Mesendoderm (in vitro differentiated cells): ENCODE results near the gene RMDN3.

Source experiments
- DNase-seq: peaks from one replicate; pipeline ENCODE4 v3.0.0; 2013
- H2AK5ac ChIP-seq: 2 replicates; pipeline ENCODE4 v1.6.1; 2013; ENCODE audit warnings: low read length, inconsistent platforms
- H2BK120ac ChIP-seq: 2 replicates; pipeline ENCODE4 v1.6.1; 2013; ENCODE audit warnings: low read depth, mild to moderate bottlenecking, low read length, moderate library complexity, mixed read lengths
- H2BK15ac ChIP-seq: replicated peaks from 2 replicates; pipeline ENCODE4 v1.6.1; 2013; ENCODE audit warnings: low read depth, mild to moderate bottlenecking, moderate library complexity
- H2BK5ac ChIP-seq: 2 replicates; pipeline ENCODE4 v1.6.1; 2013; ENCODE audit warnings: low read length, inconsistent platforms
- H3K18ac ChIP-seq: 2 replicates; pipeline ENCODE4 v1.6.1; 2013; ENCODE audit warnings: mild to moderate bottlenecking, low read length, mixed read lengths
- H3K23ac ChIP-seq: one replicate; pipeline ENCODE4 v1.6.1; 2013; ENCODE audit warnings: low read length
- H3K27ac ChIP-seq: 2 replicates; pipeline ENCODE4 v1.5.1; 2013; ENCODE audit warnings: low read depth, mild to moderate bottlenecking, inconsistent platforms, low read length, moderate library complexity
- H3K27me3 ChIP-seq: 2 replicates; pipeline ENCODE4 v1.6.1; 2013; ENCODE audit warnings: low read length, control low read depth, mild to moderate bottlenecking, inconsistent platforms; ENCODE audit not compliant: insufficient read depth, poor library complexity
- H3K36me3 ChIP-seq: 2 replicates; pipeline ENCODE4 v1.6.1; 2013; ENCODE audit warnings: low read length, inconsistent platforms; ENCODE audit not compliant: control insufficient read depth, insufficient read depth
- H3K4ac ChIP-seq: one replicate; pipeline ENCODE4 v1.6.1; 2013; ENCODE audit warnings: low read depth, mild to moderate bottlenecking, low read length, moderate library complexity
- H3K4me1 ChIP-seq: 2 replicates; pipeline ENCODE4 v1.6.1; 2013; ENCODE audit warnings: low read depth, low read length, inconsistent platforms; ENCODE audit not compliant: control insufficient read depth
- H3K4me2 ChIP-seq: 2 replicates; pipeline ENCODE4 v1.6.1; 2013; ENCODE audit warnings: low read length
- H3K4me3 ChIP-seq: 2 replicates; pipeline ENCODE4 v1.5.1; 2013; ENCODE audit warnings: mild to moderate bottlenecking, low read length
- H3K56ac ChIP-seq: one replicate; pipeline ENCODE4 v1.6.1; 2013; ENCODE audit warnings: low read length
- H3K79me1 ChIP-seq: 2 replicates; pipeline ENCODE4 v1.6.1; 2013; ENCODE audit warnings: low read length, inconsistent platforms
- H3K79me2 ChIP-seq: 2 replicates; pipeline ENCODE4 v1.6.1; 2013; ENCODE audit warnings: mild to moderate bottlenecking, low read length; ENCODE audit not compliant: control insufficient read depth, insufficient read depth
- H3K9ac ChIP-seq: 2 replicates; pipeline ENCODE4 v1.6.1; 2013; ENCODE audit warnings: low read length, inconsistent platforms
- H4K5ac ChIP-seq: one replicate; pipeline ENCODE4 v1.6.1; 2013; ENCODE audit warnings: low read length
- H4K8ac ChIP-seq: one replicate; pipeline ENCODE4 v1.6.1; 2013; ENCODE audit warnings: low read depth, mild to moderate bottlenecking, control low read depth, low read length, moderate library complexity
- WGBS: extraction: QIAGEN DNeasy Blood & Tissue Kit; methylation state at CpG from one replicate; pipeline ENCODE4 v1.1.7; 2013; ENCODE audit warnings: low lambda C conversion rate, missing lambda C conversion rate; ENCODE audit not compliant: insufficient coverage; ENCODE audit errors: extremely low coverage; 5-methylcytosine and 5-hydroxymethylcytosine counted together

Gene RMDN3

DNA sequence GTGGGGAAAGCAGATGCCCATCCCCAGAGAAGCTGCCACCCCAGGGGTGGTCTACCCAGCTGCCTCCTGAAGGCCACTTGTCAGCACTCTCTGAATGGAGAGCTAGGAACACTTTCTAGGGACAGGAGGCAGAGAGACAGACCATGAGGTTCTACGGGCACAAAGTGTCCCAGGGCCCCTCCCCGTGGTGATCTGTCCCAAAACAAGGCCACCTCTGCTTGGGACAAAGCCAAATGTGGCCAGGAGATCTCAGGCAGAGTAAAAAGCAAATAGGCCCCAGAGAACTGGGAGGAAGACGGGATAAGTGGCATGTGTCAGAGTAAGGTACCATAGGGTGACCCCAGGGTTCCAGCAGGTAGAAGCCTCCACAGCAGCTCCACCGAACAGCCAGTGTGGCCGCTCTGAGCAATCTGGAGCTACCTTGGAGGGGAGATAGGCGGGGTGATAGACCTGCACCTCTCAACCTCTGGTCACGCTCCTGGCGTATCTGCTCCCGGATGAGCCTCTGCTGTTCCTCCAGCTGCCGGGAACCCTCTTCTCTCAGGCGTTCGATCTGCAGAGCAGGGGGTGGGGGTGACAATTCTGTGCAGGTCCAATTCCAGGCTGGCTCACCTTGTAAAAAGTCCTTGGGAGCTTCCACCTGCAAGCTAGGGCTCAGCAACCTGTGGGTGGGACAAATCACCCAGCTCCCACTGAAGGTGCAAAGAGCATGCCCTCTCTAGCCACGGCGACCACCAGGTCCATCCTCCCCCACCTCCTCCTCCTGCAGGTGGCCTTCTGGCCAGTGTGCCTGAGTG, 20.9 kb upstream of the RMDN3 start:
- H2AK5ac ChIP-seq: no peak overlapping the region
- H2BK120ac ChIP-seq: no peak overlapping the region
- no peak overlapping the region for H4K5ac ChIP-seq
- no peak overlapping the region for H3K56ac ChIP-seq
- DNase-seq: no peak
- H3K4ac ChIP-seq: no peak overlapping the region
- no peaks in the 10 kb centered on the region for H3K79me1 ChIP-seq
- no peak overlapping the region for H4K8ac ChIP-seq
- H3K27ac ChIP-seq: no peak overlapping the region
- no peak overlapping the region for H3K23ac ChIP-seq
- no peaks in the 10 kb centered on the region for H3K79me2 ChIP-seq
- H3K18ac ChIP-seq: no peak overlapping the region
- WGBS: no CpG with 5 or more reads among the region's 14 CpGs
- no peak overlapping the region for H2BK5ac ChIP-seq
- H3K9ac ChIP-seq: no peak overlapping the region
- H3K36me3 ChIP-seq: peaks cover 5% of the 10 kb centered on the region
- H2BK15ac ChIP-seq: no peak overlapping the region
- no peaks in the 10 kb centered on the region for H3K4me1 ChIP-seq
- no peak overlapping the region for H3K4me3 ChIP-seq
- H3K4me2 ChIP-seq: no peak overlapping the region
- no peaks in the 10 kb centered on the region for H3K27me3 ChIP-seq

DNA sequence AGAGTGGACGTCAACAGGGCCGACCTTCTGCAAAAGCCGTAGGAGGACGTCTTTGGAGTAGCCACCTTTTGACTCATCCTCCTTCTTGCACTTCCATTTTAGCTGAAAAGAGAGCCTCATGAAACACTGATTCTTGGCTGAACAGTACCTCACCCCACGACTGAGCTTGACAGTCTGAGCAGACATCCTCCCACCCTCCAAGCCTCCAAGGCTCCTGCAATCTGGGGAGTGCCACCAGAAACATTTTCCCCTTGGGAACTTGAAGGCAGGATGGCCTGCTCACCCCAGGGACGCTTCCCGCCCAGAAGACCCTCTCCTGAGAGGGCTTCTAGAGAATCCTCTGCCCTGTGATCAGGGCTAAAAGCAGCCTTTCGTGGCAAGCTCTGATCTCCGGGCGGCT, 20.0 kb upstream of the RMDN3 start:
- H3K36me3 ChIP-seq: peaks cover 5% of the 10 kb centered on the region

DNA sequence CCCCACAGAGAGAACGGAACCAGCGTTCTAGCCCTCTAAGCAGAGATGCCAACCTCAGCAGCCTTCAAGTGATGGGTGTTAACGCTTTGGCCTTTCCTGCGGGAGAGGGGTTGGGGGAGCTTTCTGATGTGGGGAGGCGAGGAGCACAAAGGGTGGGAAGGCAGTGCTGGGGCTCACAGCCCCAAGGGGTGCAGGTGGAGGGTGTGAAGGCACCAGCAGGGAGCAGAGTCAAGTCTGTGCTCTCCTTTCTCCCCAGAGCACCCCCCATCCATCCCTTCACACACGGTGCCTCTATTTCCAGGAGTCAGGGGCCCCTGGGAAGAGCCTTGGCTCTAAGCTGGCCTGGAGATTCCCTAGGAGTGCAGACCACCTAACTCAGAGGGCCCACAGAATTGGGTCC, 18.8 kb upstream of the RMDN3 start:
- Histone ChIP-seq H2BK15ac (no peak overlapping the region), H3K79me1 (no peaks in the 10 kb centered on the region), H2BK120ac (no peak overlapping the region), H3K18ac (no peak overlapping the region), H3K9ac (no peak overlapping the region), H3K23ac (no peak overlapping the region), H2AK5ac (no peak overlapping the region), H3K4me1 (no peaks in the 10 kb centered on the region), H3K4ac (no peak overlapping the region), H3K27me3 (no peaks in the 10 kb centered on the region), H2BK5ac (no peak overlapping the region), H4K8ac (no peak overlapping the region), H3K4me3 (no peak overlapping the region), H3K27ac (no peak overlapping the region), H3K56ac (no peak overlapping the region), H3K36me3 (peaks cover 5% of the 10 kb centered on the region), H3K4me2 (no peak overlapping the region), H3K79me2 (no peaks in the 10 kb centered on the region), H4K5ac (no peak overlapping the region)
- WGBS: no CpG with 5 or more reads among the region's 6 CpGs
- no peak for DNase-seq

More for the DNA sequence above, 20.0 kb upstream of the RMDN3 start:
- Histone ChIP-seq H3K27me3 (no peaks in the 10 kb centered on the region), H3K4me2 (no peak overlapping the region), H3K4me3 (no peak overlapping the region), H3K27ac (no peak overlapping the region), H3K4me1 (no peaks in the 10 kb centered on the region), H3K18ac (no peak overlapping the region), H2BK5ac (no peak overlapping the region), H2BK120ac (no peak overlapping the region), H2AK5ac (no peak overlapping the region), H4K8ac (no peak overlapping the region), H3K23ac (no peak overlapping the region), H3K79me1 (no peaks in the 10 kb centered on the region), H3K9ac (no peak overlapping the region), H3K79me2 (no peaks in the 10 kb centered on the region), H2BK15ac (no peak overlapping the region), H3K56ac (no peak overlapping the region), H4K5ac (no peak overlapping the region), H3K4ac (no peak overlapping the region)
- DNase-seq: no peak
- no CpG with 5 or more reads among the region's 10 CpGs for WGBS

DNA sequence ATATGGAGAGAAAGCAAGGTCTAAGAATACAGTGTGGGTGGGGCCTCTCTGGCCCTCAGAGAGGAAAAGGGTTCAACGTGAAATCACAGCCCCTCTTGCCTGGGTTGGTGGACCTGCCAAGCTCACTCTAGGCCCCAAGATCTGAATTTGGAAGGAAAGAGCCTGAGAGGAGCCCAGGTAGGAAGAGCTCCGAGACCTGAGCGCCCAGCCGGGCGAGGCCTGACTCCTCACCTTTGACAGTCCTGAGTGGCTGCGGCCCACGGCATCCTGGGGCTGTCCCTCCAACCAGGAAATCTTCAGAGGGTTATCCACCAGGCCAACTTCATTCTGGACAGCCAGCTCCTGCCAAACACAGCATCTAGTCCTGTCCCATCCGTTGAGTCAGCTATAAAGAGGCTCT, 18.4 kb upstream of the RMDN3 start:
- peaks cover 5% of the 10 kb centered on the region for H3K36me3 ChIP-seq
- H3K18ac ChIP-seq: no peak overlapping the region
- DNase-seq: no peak
- H3K79me2 ChIP-seq: no peaks in the 10 kb centered on the region
- no CpG with 5 or more reads among the region's 8 CpGs for WGBS
- no peak overlapping the region for H2BK120ac ChIP-seq
- H3K79me1 ChIP-seq: no peaks in the 10 kb centered on the region
- no peak overlapping the region for H3K23ac ChIP-seq
- H3K9ac ChIP-seq: no peak overlapping the region
- no peak overlapping the region for H4K5ac ChIP-seq
- no peak overlapping the region for H3K56ac ChIP-seq
- no peak overlapping the region for H3K4me2 ChIP-seq
- H3K4me1 ChIP-seq: no peaks in the 10 kb centered on the region
- H3K4me3 ChIP-seq: no peak overlapping the region
- H3K4ac ChIP-seq: no peak overlapping the region
- no peaks in the 10 kb centered on the region for H3K27me3 ChIP-seq
- no peak overlapping the region for H2AK5ac ChIP-seq
- H2BK5ac ChIP-seq: no peak overlapping the region
- no peak overlapping the region for H2BK15ac ChIP-seq
- no peak overlapping the region for H4K8ac ChIP-seq
- no peak overlapping the region for H3K27ac ChIP-seq

DNA sequence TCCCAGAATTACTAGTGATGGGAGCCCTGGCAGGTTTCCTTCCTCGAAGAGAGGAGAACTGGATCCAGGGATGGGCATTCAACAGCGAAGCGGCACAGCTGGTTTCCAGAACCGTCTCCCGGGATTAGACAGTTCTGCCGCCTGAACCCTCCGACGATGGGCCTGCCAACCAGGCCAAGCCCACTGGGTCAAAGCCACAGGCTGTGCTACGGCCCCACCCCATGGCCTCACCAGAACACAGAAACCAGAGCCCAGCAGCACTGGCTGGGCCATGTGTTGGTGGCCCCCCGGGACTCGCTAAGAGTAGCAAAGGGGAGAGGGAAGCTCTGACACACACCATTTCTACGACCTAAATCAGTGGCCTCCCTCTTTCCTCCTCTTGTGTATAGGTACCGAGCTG, 17.0 kb upstream of the RMDN3 start:
- WGBS: no CpG with 5 or more reads among the region's 13 CpGs

DNA sequence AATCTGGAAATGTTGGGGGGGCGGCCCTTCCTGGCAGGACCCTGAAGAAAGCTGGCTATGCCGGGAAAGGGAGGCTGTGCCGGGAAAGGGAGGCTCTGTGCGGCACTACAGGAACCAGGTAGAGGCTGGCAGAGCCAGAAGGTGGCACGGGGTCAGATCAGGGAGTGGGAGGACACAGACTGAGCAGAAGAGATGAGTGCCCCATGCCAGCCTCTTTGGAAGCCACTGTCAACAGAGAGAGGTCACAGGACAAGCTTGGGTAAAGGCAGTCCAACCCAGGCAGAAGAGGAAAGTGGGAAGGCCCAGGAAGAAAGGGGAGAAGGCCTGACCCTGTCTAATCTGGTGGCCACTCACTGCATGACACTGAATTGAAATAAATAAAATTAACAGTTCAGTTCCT, 16.2 kb upstream of the RMDN3 start:
- no peak overlapping the region for H3K4ac ChIP-seq
- H3K79me2 ChIP-seq: no peaks in the 10 kb centered on the region
- no peak for DNase-seq
- WGBS: no CpG with 5 or more reads among the region's 5 CpGs
- no peak overlapping the region for H3K9ac ChIP-seq
- H2BK5ac ChIP-seq: no peak overlapping the region
- no peak overlapping the region for H3K4me2 ChIP-seq
- no peaks in the 10 kb centered on the region for H3K79me1 ChIP-seq
- H2BK120ac ChIP-seq: no peak overlapping the region
- no peak overlapping the region for H4K8ac ChIP-seq
- no peak overlapping the region for H2AK5ac ChIP-seq
- H3K27me3 ChIP-seq: no peaks in the 10 kb centered on the region
- H3K4me1 ChIP-seq: peaks cover 3% of the 10 kb centered on the region
- H2BK15ac ChIP-seq: no peak overlapping the region
- no peak overlapping the region for H3K18ac ChIP-seq
- H3K4me3 ChIP-seq: no peak overlapping the region
- no peak overlapping the region for H3K27ac ChIP-seq
- H3K23ac ChIP-seq: no peak overlapping the region
- no peak overlapping the region for H4K5ac ChIP-seq
- H3K36me3 ChIP-seq: peaks cover 4% of the 10 kb centered on the region
- no peak overlapping the region for H3K56ac ChIP-seq

More for the DNA sequence above, 17.0 kb upstream of the RMDN3 start:
- H3K9ac ChIP-seq: no peak overlapping the region
- H2BK15ac ChIP-seq: no peak overlapping the region
- H4K8ac ChIP-seq: no peak overlapping the region
- no peak overlapping the region for H3K4me3 ChIP-seq
- H2BK5ac ChIP-seq: no peak overlapping the region
- no peaks in the 10 kb centered on the region for H3K27me3 ChIP-seq
- H3K27ac ChIP-seq: no peak overlapping the region
- peaks cover 5% of the 10 kb centered on the region for H3K36me3 ChIP-seq
- H3K56ac ChIP-seq: no peak overlapping the region
- H2AK5ac ChIP-seq: no peak overlapping the region
- H3K79me1 ChIP-seq: no peaks in the 10 kb centered on the region
- no peak overlapping the region for H4K5ac ChIP-seq
- no peaks in the 10 kb centered on the region for H3K79me2 ChIP-seq
- H3K18ac ChIP-seq: no peak overlapping the region
- no peak overlapping the region for H3K4me2 ChIP-seq
- H2BK120ac ChIP-seq: no peak overlapping the region
- no peak overlapping the region for H3K4ac ChIP-seq
- no peak overlapping the region for H3K23ac ChIP-seq
- peaks cover 3% of the 10 kb centered on the region for H3K4me1 ChIP-seq
- DNase-seq: no peak
